Upper lobe of left lung (tissue), 4 donors: ENCODE results near the gene NINJ1.

Experiments used
- EP300 ChIP-seq, 4 donors: sonication (generic); formaldehyde crosslinking; IDR thresholded peaks; one replicate each; pipeline ENCODE4 v1.5.1; 2017; ENCODE audit warnings: antibody characterized with exemption in 4 of 4, control low read depth in 2 of 4
- POLR2A ChIP-seq, 4 donors: fragments of 450-650 bp; IDR thresholded peaks; one replicate each; pipeline ENCODE4 v1.5.1; 2016 to 2017; ENCODE audit warnings: antibody characterized with exemption in 4 of 4, mild to moderate bottlenecking in 2 of 4
- POLR2AphosphoS5 ChIP-seq, 2 donors: sonication (generic); formaldehyde crosslinking; IDR thresholded peaks; one replicate each; pipeline ENCODE4 v1.5.1; 2017; ENCODE audit warnings: antibody characterized with exemption in 2 of 2
- TF ChIP-seq, protein P1 (sequence below), 6 experiments: fragments of 450-650 bp in 4 of 6; fragments of 200-600 bp in 2 of 6; sonication (generic) in 2 of 6; IDR thresholded peaks; one replicate each; pipeline ENCODE4 v1.5.1; 2016 to 2019; ENCODE audit warnings: antibody characterized with exemption in 6 of 6

DNA sequence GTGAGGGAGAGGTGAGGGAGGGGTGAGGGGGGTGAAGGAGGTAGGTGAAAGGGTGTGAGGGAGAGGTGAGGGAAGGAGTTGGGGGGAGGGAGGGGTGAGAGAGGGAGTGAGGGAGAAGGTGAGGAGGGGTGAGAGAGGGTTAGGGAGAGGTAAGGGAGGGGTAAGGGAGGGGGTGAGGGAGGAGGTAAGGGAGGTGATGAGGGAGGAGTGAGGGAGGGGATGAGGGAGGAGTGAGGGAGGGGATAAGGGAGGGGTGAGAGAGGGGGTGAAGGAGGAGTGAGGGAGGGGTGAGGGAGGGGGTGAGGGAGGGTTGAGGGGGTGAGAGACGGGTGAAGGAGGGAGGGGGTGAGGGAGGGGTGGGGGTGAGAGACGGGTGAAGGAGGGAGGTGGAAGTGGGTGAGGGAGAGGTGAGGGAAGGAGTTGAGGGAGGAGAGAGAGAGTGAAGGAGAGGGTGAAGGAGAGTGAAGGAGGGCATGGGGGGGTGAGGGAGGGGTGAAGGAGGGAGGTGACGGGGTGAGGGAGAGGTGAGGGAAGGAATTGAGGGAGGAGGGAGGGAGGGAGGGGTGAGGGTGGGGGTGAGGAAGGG, 18.5 kb downstream of the NINJ1 start:
- TF ChIP-seq EP300 (IDR thresholded peaks at IDR 0.05): no peak
- TF ChIP-seq, protein P1, sequence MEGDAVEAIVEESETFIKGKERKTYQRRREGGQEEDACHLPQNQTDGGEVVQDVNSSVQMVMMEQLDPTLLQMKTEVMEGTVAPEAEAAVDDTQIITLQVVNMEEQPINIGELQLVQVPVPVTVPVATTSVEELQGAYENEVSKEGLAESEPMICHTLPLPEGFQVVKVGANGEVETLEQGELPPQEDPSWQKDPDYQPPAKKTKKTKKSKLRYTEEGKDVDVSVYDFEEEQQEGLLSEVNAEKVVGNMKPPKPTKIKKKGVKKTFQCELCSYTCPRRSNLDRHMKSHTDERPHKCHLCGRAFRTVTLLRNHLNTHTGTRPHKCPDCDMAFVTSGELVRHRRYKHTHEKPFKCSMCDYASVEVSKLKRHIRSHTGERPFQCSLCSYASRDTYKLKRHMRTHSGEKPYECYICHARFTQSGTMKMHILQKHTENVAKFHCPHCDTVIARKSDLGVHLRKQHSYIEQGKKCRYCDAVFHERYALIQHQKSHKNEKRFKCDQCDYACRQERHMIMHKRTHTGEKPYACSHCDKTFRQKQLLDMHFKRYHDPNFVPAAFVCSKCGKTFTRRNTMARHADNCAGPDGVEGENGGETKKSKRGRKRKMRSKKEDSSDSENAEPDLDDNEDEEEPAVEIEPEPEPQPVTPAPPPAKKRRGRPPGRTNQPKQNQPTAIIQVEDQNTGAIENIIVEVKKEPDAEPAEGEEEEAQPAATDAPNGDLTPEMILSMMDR (IDR thresholded peaks at IDR 0.05): no peak
- no peak for TF ChIP-seq POLR2AphosphoS5 (IDR thresholded peaks at IDR 0.05)
- TF ChIP-seq POLR2A (IDR thresholded peaks at IDR 0.05): no peak
